T-helper 2 cell treated with Interferon-gamma antibody and Interleukin-4, amounts not matched to agents 100 ng/mL and 5 ng/mL, for 36 hours (primary cell): ENCODE data around the gene PHLDB1. TPM values are rescaled to one million over a fixed set of nuclear protein-coding genes. Genes with fewer than 3 reads are reported as not detected.
"Not testable (repeated sequence)": the region's sequence is repeated elsewhere in the genome, so short reads cannot be mapped to it uniquely, and the experiment has no call there.

Experiments
- intact Hi-C: fragments of 100-400 bp; cut with micrococcal nuclease; formaldehyde crosslinking; loops from one replicate; pipeline ENCODE4 v1.15.1; 2023
- total RNA-seq: library from RNA; stranded (reverse); gene quantifications from 2 replicates; pipeline ENCODE4 v1.2.3, GENCODE V29; 2022

The PHLDB1 gene
- total RNA-seq, 1 donor from 2014 or later, result 0.34 TPM

DNA sequence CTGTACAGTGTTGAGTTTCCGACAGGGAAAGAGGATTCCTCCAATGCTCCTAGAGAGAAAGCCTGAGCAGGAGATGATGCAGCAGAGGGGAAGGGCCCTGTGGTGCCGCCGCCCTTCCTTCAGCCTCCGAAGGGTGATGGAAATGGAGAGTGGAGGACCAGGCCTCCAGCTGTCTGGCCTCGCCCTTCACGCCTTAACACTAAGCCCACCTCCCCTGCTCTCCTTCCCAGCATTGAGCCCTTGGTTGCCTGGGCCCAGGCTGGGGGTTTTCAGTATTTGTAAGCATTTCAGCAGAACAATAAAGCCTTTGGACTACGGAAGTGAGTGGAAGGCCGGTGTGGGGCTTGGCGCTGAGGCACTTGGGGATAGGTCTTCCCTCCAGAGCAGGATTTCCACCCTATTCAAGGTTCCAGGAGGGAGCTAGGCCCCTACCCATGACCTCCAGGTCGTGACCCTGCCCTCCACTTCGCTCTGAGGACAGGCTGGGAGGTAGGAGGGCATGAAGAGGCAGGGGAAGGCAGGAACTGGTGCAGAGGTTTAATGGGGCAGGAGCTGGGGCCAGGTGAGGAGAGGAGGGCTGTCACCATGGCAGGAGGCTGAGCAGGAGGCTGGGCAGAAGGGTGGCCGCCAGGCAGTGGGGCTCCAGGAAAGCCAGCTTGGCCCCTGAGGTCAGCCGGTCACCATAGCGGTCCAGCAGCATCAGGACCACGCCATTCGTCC lies 50.5 kb downstream of the PHLDB1 start:
- intact Hi-C loops, result no loop called here

DNA sequence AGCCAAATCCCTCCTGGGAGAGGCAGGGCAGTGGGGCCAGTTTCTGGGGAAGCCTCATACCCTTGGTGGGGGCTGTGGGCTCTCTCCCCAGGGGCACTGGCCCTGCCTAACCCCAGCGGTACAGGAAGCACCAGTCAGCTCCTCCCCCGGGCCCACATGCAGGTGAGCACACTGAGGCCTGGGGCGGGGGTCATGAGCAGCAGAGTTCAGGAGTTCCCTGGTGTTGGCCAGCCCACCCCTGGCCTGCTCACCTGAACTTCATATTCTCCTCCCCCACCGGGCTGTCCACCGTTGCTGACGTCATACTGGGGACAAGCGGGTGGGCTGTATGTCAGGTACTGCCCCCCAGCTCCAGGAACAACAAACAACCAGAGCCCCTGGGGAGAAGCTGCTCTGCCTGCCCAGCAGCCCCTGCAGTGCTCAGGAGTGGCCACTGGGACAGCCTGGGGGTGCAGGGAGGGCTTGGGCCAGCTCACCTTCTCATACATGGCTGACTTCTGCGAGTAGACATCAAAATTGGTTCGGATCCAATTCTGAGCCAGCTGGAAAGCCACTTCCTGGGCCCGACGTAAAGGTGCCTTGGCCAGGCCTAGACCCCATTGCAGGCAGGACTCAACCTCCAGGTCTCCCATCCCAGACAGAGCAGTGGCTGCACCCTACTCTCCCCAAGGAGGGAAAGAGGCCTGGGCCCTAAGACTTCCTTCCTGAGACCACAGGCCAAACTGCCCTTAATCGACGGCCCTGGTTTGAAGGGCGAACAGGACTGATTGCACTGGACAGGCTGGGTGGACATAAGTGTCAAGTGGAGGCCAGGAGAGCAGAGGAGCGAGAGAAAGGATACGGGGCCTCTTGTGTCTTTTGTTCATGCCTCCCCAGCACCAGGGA lies 51.3 kb downstream of the PHLDB1 start:
- intact Hi-C loops, result loop anchor here (1.0 kb wide), 1 partner anchor 298 kb away; the partner anchor contains the start of gene UPK2

DNA sequence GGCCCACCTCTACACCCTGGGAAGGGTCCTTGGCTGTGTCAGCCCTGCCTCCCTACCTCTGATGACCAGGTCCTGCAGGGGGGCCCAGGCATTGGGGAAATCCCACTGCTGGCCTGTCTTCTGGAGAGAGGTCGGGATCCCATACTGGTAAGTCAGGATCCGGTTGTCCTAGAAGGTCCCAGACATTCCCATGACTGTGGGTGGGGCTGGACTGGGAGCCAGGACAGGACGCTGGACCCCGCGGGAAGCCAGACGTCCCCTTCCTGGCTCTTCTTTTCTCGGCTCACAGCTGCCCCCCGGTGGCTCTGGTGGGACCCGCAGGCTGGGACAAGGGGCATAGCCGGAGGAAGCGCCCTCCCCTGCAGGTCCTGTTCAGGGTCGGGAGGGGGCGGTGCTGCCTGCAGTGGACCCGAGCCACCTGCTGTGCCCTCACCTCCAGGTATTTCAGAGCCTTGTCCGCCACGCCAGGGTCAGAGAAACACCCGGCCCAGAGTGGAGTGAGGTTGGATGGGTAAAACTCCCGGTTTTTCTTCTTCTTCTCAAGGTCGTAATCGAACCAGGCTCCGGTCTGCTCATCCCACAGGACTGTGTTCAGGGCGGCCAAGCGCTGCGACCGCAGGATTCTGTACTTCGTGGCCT lies 52.0 kb downstream of the PHLDB1 start:
- intact Hi-C loops, result loop anchor here (1.0 kb wide), 1 partner anchor 297 kb away; the partner anchor contains the start of gene UPK2

DNA sequence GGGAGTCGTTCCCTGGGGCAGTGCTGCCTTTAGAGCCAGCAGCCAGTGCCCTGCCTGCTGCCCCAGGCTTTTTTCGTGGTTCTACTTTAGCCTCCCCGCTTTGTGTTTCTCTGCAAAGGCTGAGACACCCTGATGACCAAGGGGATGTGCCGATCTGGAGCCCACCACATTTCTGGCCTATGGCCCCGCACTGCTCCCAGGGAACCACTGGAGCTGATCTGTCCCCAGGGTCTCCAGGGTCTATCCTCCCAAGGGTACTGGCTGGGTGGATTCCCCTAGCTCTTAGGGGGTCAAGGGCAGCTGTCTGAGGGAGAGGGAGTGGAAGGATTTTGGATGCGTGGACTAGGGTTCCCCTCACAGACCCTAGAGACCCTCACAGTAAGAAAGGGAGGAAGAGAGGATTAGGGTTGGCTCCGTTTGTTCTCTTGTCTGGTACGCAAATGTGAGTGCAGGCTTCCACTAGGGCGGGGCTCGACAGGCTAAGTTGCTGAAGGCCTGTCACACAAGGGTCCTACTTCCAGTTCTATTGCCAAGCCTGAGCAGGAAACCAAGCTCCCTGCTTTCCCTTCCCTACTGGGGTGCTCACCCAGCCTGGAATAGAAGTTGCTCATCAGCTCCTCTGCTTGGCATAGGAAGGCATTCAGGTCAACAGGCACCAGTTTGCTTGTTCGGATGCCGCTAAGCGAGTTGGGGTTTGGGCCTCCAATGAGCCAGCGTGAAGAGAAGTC lies 52.7 kb downstream of the PHLDB1 start:
- intact Hi-C loops, result loop anchor here (1.0 kb wide), 1 partner anchor 296 kb away; the partner anchor contains the start of gene UPK2

DNA sequence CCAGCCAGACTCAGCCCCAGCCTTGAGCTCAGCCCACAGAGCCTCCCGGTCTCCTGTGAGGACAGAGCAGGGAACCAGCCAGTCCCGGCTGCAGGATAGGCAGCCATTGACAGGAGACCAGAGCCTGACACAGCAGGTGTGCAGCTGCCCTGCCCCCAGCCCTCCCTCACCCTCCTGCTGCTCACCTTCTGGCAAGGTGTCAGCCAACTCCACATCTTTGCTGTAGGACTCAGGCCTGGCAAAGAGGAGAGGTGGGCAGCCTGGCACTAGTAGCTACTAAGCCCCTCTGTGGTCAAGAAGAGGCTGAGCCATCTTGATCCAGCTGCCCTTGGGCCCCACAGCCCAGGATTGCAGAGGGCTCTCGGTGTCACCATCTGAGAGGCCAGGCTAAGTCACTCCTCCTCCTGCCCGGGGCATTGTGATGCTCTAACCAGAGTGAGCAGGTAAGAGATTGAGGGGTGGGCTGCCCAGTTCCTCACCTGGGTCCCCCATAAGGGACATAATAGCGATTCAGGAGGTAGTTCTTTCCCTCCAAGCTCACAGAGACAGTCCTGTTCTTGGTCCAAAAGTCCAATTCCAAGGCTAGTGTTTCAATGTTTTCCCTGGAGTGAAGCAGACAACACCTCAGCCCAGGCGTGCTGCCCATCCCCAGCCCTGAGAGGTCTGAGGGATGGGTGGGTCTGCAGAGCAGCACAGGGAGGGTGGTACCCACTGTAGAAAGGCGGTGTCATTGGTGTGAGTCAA lies 53.4 kb downstream of the PHLDB1 start:
- intact Hi-C loops, result no loop called here

DNA sequence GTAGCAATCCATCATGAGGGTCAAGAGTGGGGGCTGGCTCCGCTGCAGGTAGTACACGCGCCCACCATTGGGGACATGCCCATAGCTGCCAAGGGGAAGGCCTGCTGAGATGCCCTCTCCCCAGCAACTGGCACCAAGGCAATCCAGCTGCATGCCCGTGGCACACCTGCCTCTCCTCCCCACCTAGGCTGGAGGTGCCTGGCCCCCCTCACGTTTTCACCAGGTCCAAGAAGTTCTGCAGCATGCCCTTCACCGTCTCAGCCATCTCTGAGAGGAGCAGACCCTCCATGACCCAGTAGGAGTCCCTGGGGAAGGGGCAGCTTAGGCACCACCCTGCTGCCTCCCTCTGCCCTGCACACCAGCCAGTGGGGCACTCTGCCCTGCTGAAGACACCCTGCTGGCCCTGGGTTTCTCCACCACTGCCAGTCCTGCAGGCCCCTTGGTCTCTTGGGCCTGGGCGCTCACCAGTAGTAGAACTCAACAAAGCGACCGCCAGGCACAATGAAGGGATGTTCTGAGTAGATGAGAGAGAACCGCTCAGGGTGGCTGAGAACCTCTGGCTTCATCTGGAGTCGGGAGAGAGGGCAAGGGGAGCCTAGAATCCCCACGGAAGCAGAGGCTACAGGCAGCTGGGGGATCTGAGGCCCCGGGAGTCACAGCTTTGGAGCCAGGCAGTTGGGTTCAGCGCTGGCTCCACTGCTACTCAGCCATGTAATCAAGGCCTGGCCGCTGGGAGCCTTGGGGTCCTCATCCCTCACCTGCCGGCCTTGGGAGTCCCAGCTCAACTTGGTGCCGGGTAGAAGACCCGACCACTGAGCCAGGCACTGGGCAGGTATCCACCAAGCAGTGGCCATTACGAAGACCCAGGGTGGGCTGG lies 54.2 kb downstream of the PHLDB1 start:
- intact Hi-C loops, result no loop called here

DNA sequence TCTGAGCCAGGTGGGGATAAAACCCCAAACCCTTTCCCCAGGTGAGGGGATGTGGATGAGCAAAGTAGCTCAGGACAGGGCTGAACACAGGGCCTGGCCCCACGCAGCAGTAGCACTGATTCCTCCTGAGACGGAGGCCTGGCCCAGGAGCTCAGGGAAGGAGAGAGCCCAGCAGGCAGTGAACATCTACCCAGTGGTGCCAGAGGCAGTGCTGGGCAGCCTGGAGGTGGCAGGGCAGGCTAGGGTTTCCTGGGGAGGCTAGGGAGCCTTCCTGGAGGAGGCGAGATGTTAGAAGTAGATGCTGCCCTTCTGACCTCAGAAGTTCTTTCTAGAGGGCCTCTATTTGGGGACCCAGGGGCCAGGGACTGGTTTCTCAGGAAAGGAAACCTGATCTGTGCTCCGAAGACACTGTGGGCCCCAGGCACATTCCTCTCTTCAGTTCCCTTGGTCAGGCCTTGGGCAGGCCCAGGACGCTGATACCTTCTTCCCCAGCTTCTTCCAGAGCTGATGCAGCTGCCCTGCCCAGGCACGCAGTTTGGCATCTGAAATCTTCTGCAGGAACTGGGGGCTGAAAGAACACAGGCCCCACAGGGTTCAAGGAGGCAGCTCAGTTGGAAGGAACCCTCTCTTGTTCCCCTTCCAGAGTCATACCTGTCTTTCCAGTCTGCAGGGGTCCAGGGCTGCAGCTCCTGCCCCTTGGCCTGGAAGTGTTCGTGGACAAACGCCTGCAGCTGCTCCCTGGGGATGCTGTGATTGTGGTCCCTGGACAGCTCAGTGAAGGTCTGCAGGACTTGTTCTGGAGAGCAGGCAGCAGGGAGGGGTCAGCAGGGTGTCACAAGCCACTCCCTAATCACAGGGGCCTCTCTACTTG lies 55.2 kb downstream of the PHLDB1 start:
- intact Hi-C loops, result no loop called here

DNA sequence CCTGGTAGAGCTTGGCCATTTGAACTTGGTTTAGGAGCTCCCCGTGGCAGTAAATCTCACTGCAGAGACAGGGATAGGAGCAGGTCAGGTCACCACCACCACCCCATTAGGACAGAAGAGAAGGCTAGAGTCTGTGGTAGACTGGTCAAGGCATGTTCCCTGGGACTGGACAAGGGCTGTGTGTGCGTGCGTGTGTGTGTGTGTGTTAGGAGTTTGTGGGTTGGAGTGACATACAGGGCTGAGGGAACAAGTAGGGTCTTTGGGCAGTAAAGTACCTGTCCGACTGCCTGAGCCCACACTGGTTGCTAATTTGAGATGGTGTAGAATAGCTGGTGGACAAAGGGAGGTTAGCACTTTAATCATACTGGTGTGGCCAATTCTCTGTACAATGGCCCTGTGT lies 56.0 kb downstream of the PHLDB1 start:
- intact Hi-C loops, result no loop called here

DNA sequence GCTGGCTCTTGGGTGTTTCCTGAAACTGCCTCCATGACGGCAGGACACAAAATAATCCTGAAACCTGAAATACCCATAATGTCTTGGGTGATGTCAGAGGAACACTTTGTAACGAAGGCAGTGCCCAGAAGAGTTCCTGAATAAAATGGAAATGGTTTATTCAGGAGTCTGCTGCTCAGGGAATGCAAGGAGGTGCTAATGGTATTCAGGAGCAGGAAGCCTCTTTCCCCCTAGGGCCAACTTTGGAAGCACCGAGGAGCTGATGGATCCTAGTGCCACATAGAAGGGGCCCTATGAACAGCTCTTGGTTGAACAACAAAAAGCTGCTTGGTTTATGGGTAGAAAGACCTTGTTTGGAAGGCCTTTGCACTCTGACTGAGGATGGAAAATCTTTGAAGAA lies 56.5 kb downstream of the PHLDB1 start:
- intact Hi-C loops, result no loop called here

DNA sequence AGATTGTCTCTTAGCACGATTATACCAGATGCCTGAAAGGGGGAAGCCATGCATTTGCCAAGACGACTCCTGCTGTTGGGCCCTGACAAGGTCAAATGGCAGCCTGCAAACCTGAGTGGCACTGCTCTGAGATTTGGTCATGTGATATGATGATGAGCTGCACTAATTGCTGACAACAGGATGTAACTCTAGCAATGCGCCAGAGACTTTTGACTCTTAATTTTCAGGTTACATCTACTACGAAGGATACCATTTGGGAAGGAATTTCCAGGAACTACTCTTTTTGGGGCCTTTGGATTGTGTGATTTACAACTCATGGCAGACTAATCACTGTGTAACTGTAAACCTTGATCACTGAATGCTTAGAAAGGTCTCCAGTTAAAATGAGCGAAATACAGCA lies 59.0 kb downstream of the PHLDB1 start:
- intact Hi-C loops, result no loop called here

DNA sequence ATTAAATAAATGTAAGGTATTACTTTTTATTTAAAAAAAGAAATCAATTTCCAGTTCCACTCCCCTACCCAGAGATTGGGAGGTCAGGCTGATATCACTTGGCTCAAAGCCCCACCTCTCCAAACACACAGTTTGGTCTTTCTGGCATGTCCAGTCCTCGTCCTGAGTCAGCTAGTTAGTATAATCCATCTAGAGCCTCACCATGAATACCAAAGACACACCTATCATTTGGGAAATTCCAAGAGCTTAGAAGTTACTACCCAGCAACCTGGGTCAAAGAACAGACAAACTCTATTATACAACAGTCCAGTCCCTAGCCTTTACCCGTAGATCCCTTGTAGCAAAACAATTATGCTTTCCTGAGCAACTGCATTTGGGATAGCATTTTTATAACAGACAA lies 62.6 kb downstream of the PHLDB1 start:
- intact Hi-C loops, result no loop called here

DNA sequence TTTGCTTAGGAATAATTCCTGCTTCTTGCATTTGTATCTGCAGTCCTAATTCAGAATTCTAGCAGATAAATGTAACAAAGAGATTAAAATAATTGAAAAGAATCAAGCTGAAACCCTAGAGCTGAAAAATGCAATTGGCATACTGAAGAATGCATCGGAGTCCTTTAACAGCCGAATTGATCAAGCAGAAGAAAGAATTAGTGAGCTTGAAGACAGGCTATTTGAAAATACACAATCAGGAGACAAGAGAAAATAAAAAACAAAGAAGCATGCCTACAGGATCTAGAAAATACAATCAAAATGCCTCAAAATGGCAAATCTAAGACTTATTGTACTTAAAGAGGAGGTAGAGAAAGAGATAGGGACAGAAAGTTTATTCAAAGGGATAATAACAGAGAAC lies 63.8 kb downstream of the PHLDB1 start:
- intact Hi-C loops, result no loop called here

DNA sequence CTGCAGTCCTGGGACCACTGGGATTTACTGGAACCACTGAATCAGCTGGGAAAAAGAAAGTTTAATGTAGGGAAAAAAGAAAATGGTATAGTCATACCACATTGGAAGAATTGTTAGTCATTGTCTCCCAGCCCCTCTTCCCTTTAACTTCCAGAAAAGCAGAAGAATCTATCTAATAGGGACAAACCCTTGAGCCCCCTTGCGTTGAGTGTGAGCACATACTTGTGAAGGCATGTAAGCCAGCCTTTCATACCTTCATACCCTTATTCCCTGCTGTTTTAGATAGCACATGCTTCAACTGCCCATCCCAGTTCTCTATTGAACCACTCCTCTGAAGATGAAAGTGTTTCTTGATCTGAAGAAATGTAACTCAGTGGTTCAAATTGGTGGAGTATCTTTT lies 65.4 kb downstream of the PHLDB1 start:
- intact Hi-C loops, result no loop called here

DNA sequence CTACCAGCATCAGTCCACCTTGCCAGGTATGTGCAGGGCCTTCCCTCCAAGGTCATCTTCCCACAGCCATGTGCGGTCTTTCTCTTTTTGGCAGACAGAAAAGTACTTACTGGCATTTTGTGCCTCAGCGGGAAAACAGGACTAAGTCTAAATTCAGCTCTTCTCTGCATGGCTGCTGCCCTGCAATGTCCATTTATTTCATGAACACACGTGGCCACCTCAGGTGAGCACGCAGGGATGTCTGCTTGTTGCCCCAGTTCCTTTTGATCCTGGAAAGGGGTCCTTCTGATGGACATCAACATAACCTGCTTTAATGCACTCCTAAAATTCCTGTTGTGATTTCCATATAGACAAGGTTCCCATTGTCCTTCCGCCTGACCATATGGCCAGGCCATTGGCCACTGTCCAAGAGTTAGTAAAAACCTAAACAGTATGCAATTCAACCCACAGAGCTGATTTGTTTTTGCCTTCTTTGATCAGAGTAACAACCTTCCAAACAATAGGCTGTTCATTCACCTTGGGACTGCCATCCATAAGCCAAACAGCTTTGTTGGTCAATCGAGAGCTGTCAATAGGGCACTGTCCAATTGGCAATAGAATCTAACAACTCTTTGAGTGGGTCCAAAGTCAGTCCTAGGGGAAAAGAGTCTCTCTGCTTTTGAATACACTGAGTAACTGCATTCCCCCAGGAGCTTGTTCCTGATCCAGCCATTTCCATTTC lies 66.1 kb downstream of the PHLDB1 start:
- intact Hi-C loops, result no loop called here

DNA sequence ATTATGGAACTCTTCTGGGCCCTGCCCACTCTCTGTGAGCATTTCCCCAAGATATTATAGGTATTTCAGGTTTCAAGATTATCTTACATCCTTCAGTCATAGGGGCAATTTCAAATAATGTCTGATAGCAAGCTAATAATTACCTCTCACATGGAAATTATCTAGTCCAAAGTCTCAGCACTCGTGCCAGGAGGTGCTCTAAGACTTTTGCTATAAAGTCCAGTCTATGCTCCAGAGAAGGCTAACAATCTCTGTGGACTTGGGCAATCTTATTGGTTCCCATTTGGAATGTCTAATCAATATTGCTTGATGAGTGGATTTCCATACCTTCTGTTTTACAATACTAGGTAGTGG lies 66.6 kb downstream of the PHLDB1 start:
- intact Hi-C loops, result no loop called here

DNA sequence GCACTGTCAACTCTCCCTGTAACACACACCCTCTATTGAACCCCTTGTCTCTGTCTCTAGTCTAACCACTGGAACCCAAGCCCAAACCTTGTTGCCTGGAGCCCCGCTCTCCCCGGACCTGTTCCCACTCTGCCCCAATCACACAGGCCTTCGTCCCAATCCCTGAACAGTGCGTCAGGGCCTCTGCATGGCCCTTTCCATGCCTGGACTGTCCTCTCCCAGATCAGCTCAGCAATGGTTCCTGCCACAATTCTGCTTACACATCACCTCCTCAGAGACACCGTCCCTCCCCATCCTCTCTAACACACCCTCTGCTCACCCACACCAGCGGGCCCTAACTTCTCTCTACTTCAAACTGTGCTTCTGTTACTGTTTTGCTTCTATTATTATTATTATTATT lies 70.6 kb downstream of the PHLDB1 start:
- intact Hi-C loops, result no loop called here

DNA sequence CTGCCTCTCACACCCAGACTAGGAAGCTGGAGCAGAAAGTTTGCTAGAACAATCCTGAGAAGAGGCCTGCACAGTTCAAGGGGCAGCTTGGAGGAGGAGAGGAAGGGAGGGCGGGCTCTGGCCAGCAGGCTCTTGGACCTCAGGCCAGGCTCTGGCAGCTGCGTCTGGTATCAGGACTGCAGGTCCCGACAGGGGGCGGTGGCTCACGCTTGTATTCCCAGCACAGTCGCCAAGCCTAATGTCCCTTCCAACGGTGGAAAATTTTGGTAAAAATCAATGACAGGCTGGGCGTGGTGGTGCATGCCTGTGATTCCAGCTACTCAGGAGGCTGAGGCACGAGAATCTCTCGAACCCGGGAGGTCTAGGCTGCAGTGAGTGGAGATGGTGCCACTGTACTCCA lies 71.5 kb downstream of the PHLDB1 start:
- intact Hi-C loops, result not testable (repeated sequence)

DNA sequence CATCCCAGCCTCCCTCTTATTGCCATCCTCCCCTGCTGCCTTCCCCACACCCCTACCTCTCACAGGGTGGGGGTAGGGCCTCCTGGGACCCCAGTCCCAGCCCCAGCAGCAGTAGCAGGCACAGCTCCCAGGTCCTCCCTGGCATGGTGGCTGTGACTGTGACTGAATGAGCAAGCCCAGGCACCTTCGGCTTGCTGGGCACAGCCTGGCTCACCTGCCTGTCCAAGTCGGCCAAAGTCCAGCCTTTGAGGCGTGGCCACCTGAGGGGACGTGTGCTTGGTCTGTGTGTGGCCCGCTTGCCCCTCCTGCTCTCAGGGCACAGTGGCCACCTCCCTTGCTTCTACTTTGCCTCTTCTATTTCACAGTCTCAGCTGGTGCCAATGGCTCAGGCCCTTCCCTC lies 72.1 kb downstream of the PHLDB1 start, which contains the start of gene TREH:
TREH (minus strand) TSS at position 168 of the 400 bp plus-strand sequence; CDS start at position 145, 23 bp downstream.
- intact Hi-C loops, result no loop called here
